CD4-positive, alpha-beta T cell treated with Interleukin-15 for 4 hours (primary cell): ENCODE results near the gene HELB.

Experiments
- DNase-seq: peaks from one replicate; pipeline ENCODE4 v3.0.0-alpha.2; 2020; ENCODE audit warnings: low spot score

The HELB gene

GRCh38 chr12:66301944-66302826 is at the start of gene HELB:
HELB (plus strand) TSS chr12:66302493; CDS start chr12:66302604, 111 bp downstream.
- DNase-seq: peak; percentile 97

- no peak for DNase-seq
Measured at GRCh38 chr12:66252771-66253170, 49.5 kb upstream of the HELB start.

GRCh38 chr12:66255737-66256136 is 46.6 kb upstream of the HELB start:
- DNase-seq: no peak

GRCh38 chr12:66258011-66258410 is 44.3 kb upstream of the HELB start:
- DNase-seq: no peak

GRCh38 chr12:66262737-66263136 is 39.6 kb upstream of the HELB start:
- no peak for DNase-seq

GRCh38 chr12:66268562-66268961 is 33.7 kb upstream of the HELB start:
- no peak for DNase-seq

GRCh38 chr12:66269142-66269541 is 33.2 kb upstream of the HELB start:
- no peak for DNase-seq

- DNase-seq: peak; percentile 60
Measured at GRCh38 chr12:66269757-66270383, 32.4 kb upstream of the HELB start.

- no peak for DNase-seq
Measured at GRCh38 chr12:66270613-66271012, 31.7 kb upstream of the HELB start.

- DNase-seq: no peak
Measured at GRCh38 chr12:66272650-66273049, 29.6 kb upstream of the HELB start.

GRCh38 chr12:66273147-66273546 is 29.1 kb upstream of the HELB start:
- no peak for DNase-seq

- DNase-seq: no peak
Measured at GRCh38 chr12:66275040-66275439, 27.3 kb upstream of the HELB start.

- DNase-seq: peak; percentile 63
Measured at GRCh38 chr12:66279123-66279712, 23.1 kb upstream of the HELB start.

GRCh38 chr12:66280561-66280960 is 21.7 kb upstream of the HELB start:
- no peak for DNase-seq

- DNase-seq: no peak
Measured at GRCh38 chr12:66282244-66282643, 20.0 kb upstream of the HELB start.

GRCh38 chr12:66287275-66287674 is 15.0 kb upstream of the HELB start:
- no peak for DNase-seq

- peak; percentile 84 for DNase-seq
Measured at GRCh38 chr12:66288121-66288520, 14.2 kb upstream of the HELB start.

GRCh38 chr12:66289485-66289884 is 12.8 kb upstream of the HELB start:
- DNase-seq: no peak

GRCh38 chr12:66290716-66291200 is 11.5 kb upstream of the HELB start:
- DNase-seq: peak; percentile 62

- no peak for DNase-seq
Measured at GRCh38 chr12:66296176-66296683, 6.1 kb upstream of the HELB start.

GRCh38 chr12:66297080-66297479 is 5.2 kb upstream of the HELB start:
- no peak for DNase-seq

- DNase-seq: no peak
Measured at GRCh38 chr12:66297923-66298322, 4.4 kb upstream of the HELB start.

GRCh38 chr12:66302827-66303169 is 505 bp downstream of the HELB start:
- DNase-seq: no peak
